Gastroesophageal sphincter (tissue), 4 donors: Measurements from ENCODE around the gene ZP3. TPM values are rescaled to one million over a fixed set of nuclear protein-coding genes. Genes with fewer than 3 reads are reported as not detected.

Source experiments
- ATAC-seq: fragments of 150-250 bp; one replicate; pipeline ENCODE4 v1.9.1; 2016; ENCODE audit warnings: mild to moderate bottlenecking, moderate library complexity
- H3K27ac ChIP-seq, 4 donors: fragments of 200-600 bp; sonication (generic) in 3 of 4; 1 replicate in 3 of 4; 2 replicates in 1 of 4; pipeline ENCODE4 v1.5.1; 2016 to 2019
- H3K27me3 ChIP-seq: fragments of 200-600 bp; sonication (generic); one replicate; pipeline ENCODE4 v1.5.1; 2019
- H3K36me3 ChIP-seq, 2 donors: fragments of 200-600 bp; sonication (generic); one replicate each; pipeline ENCODE4 v1.5.1; 2019; ENCODE audit warnings: control low read depth in 1 of 2
- H3K4me1 ChIP-seq, 3 donors: fragments of 200-600 bp; sonication (generic); 1 replicate in 2 of 3; 2 replicates in 1 of 3; pipeline ENCODE4 v1.5.1; 2016 to 2019; ENCODE audit warnings: control low read depth in 2 of 3
- H3K4me3 ChIP-seq, 2 donors: fragments of 200-600 bp; sonication (generic); one replicate each; pipeline ENCODE4 v1.5.1; 2019; ENCODE audit warnings: mild to moderate bottlenecking in 1 of 2, moderate library complexity in 1 of 2
- H3K9me3 ChIP-seq, 3 donors: fragments of 200-600 bp; sonication (generic); one replicate each; pipeline ENCODE4 v1.5.1; 2017 to 2019; ENCODE audit warnings: control low read depth in 2 of 3
- CTCF ChIP-seq, 4 experiments: fragments of 200-600 bp in 2 of 4; fragments of 450-650 bp in 2 of 4; sonication (generic) in 1 of 4; IDR thresholded peaks; one replicate each; pipeline ENCODE4 v1.5.1; 2017 to 2019; ENCODE audit warnings: antibody characterized with exemption in 4 of 4, mild to moderate bottlenecking in 2 of 4, moderate library complexity in 2 of 4
- EP300 ChIP-seq: sonication (generic); formaldehyde crosslinking; IDR thresholded peaks from one replicate; pipeline ENCODE4 v1.6.1; 2017; ENCODE audit warnings: antibody characterized with exemption, mild to moderate bottlenecking
- POLR2A ChIP-seq, 2 donors: fragments of 450-650 bp; IDR thresholded peaks; one replicate each; pipeline ENCODE4 v1.6.1; 2017; ENCODE audit warnings: antibody characterized with exemption in 2 of 2, mild to moderate bottlenecking in 2 of 2, moderate library complexity in 1 of 2
- POLR2AphosphoS5 ChIP-seq: sonication (generic); formaldehyde crosslinking; IDR thresholded peaks from one replicate; pipeline ENCODE4 v1.6.1; 2017; ENCODE audit warnings: antibody characterized with exemption
- WGBS, 2 donors: methylation state at CpG; one replicate each; pipeline ENCODE4 v1.1.5; 2018; ENCODE audit warnings: low coverage in 1 of 2; 5-methylcytosine and 5-hydroxymethylcytosine counted together
- total RNA-seq, 4 donors: library from RNA; depleted of rRNA; stranded (reverse); fragments of >200 nt; gene quantifications; one replicate each; pipeline ENCODE4 v1.1.0, GENCODE V29; 2016

The ZP3 gene
- total RNA-seq, 4 donors from 2014 or later = 0.20 to 4.7 (median 0.31) TPM

- Histone ChIP-seq H3K27ac (no peak overlapping the region), H3K4me1 (no peaks in the 10 kb centered on the region), H3K4me3 (no peak overlapping the region), H3K9me3 (no peaks in the 10 kb centered on the region), H3K36me3 (no peaks in the 10 kb centered on the region), H3K27me3 (no peaks in the 10 kb centered on the region)
- 67 to 100% methylated on average over 1 to 8 of the region's 9 CpGs for WGBS, 2 donors
- TF ChIP-seq POLR2A (IDR thresholded peaks at IDR 0.05) (no peak), CTCF (IDR thresholded peaks at IDR 0.05) (no peak), POLR2AphosphoS5 (no peak), EP300 (no peak)
- no peak for ATAC-seq
Observed at GRCh38 chr7:76405738-76406137, 19.0 kb upstream of the ZP3 start.

GRCh38 chr7:76407718-76408117 lies 17.0 kb upstream of the ZP3 start:
- H3K27ac ChIP-seq = no peak overlapping the region
- TF ChIP-seq EP300 = no peak
- TF ChIP-seq CTCF (IDR thresholded peaks at IDR 0.05) = no peak
- no peak for TF ChIP-seq POLR2AphosphoS5
- no peak for TF ChIP-seq POLR2A (IDR thresholded peaks at IDR 0.05)
- H3K4me3 ChIP-seq = no peak overlapping the region
- H3K27me3 ChIP-seq = peaks cover 4% of the 10 kb centered on the region
- no peaks in the 10 kb centered on the region for H3K9me3 ChIP-seq
- ATAC-seq = no peak
- WGBS, 2 donors = 69 to 78% methylated on average over 4 of the region's 4 CpGs
- H3K4me1 ChIP-seq = no peaks in the 10 kb centered on the region
- H3K36me3 ChIP-seq = no peaks in the 10 kb centered on the region

DNA sequence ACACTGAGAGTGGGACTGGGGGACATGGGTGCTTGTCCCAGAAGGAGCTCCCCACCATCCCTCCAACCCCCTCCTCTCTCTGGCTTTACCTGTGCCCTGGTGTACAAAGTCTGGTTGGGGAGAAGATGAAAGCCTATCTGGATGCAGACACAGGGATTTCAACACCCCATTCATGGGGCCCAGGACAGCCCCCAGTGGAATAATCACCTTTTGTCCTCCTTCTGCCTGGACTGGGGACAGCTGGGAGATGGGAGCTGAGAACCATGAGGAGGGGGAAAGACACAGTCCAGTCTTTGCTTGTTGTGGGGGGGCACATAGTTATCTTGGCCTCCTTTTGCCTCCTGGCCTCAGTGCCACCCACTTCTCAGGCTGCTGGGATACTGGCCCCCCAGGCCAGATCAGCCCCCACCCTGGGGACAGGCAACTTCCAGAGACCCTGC lies 16.6 kb upstream of the ZP3 start:
- no peak for TF ChIP-seq CTCF (IDR thresholded peaks at IDR 0.05)
- no peak for TF ChIP-seq POLR2AphosphoS5
- TF ChIP-seq EP300 = no peak
- no peak for TF ChIP-seq POLR2A (IDR thresholded peaks at IDR 0.05)
- H3K27me3 ChIP-seq = peaks cover 4% of the 10 kb centered on the region
- no peaks in the 10 kb centered on the region for H3K4me1 ChIP-seq
- no peak overlapping the region for H3K4me3 ChIP-seq
- ATAC-seq = no peak
- H3K27ac ChIP-seq = no peak overlapping the region
- H3K9me3 ChIP-seq = no peaks in the 10 kb centered on the region
- no peaks in the 10 kb centered on the region for H3K36me3 ChIP-seq

- Histone ChIP-seq H3K27ac (no peak within 1 kb of the TSS), H3K36me3 (no peaks in the 10 kb centered on the region), H3K9me3 (no peaks in the 10 kb centered on the region), H3K4me3 (no peak within 1 kb of the TSS), H3K27me3 (peaks cover 4% of the 10 kb centered on the region), H3K4me1 (no peaks in the 10 kb centered on the region)
- ATAC-seq = no peak
- WGBS, 2 donors = 60 to 69% methylated on average over 1 to 2 of the region's 6 CpGs
- no peak for TF ChIP-seq EP300
- TF ChIP-seq CTCF (IDR thresholded peaks at IDR 0.05) = no peak
Observed at GRCh38 chr7:76409537-76409936, 15.2 kb upstream of the ZP3 start, which contains the start of gene SSC4D. SSC4D (minus strand) TSS chr7:76409697; CDS start chr7:76404439, 5,258 bp downstream.

GRCh38 chr7:76411626-76412025 lies 13.1 kb upstream of the ZP3 start:
- TF ChIP-seq POLR2A (IDR thresholded peaks at IDR 0.05) (no peak), EP300 (no peak), POLR2AphosphoS5 (no peak), CTCF (IDR thresholded peaks at IDR 0.05) (no peak)
- H3K27ac ChIP-seq = no peak overlapping the region
- WGBS, 2 donors = 50 to 100% methylated on average over 1 of the region's 1 CpG

More at GRCh38 chr7:76411626-76412025, 13.1 kb upstream of the ZP3 start:
- Histone ChIP-seq H3K9me3 (no peaks in the 10 kb centered on the region), H3K27me3 (peaks cover 4% of the 10 kb centered on the region), H3K36me3 (no peaks in the 10 kb centered on the region), H3K4me3 (no peak overlapping the region), H3K4me1 (no peaks in the 10 kb centered on the region)
- ATAC-seq = no peak
